ENCODE results near the gene CORO2A. TPM values are rescaled to one million over a fixed set of nuclear protein-coding genes. Genes with fewer than 3 reads are reported as not detected.
A peak's percentile ranks its signal among the peaks of the same experiment; 100 is the strongest.
"Not testable (repeated sequence)": the region's sequence is repeated elsewhere in the genome, so short reads cannot be mapped to it uniquely, and the experiment has no call there.

CORO2A gene
- total and polyA plus RNA-seq, 10 donors = 1.3 to 11.0 (median 6.1) TPM

GRCh38 chr9:98121058-98121457 lies 71.4 kb downstream of the CORO2A start:
- no peak for DNase-seq
- Histone ChIP-seq H3K36me3 (peaks cover 0 to 42% (median 6%) of the 10 kb centered on the region in 6 donors), H3K4me1 (peaks cover 4 to 62% (median 46%) of the 10 kb centered on the region in 6 donors), H3K9me3 (no peaks in the 10 kb centered on the region), H3K27ac (peak overlapping the region in 7 of 8 donors; percentile 6 to 96 (median 94)), H3K4me3 (peak overlapping the region in 1 of 8 donors; percentile 8), H3K27me3 (replicated peaks in 1 of 7) (no peaks in the 10 kb centered on the region)
- 9 to 21% (median 13%) methylated on average over 3 of the region's 3 CpGs for WGBS, 5 donors
- TF ChIP-seq POLR2AphosphoS5 (IDR thresholded peaks at IDR 0.05) = peak in 1 of 3 donors; percentile 7
- TF ChIP-seq POLR2A (IDR thresholded peaks at IDR 0.05) = no peak
- intact Hi-C loops (cut with DNase I; ENCODE audit: low total_unique reads) = no loop called here

DNA sequence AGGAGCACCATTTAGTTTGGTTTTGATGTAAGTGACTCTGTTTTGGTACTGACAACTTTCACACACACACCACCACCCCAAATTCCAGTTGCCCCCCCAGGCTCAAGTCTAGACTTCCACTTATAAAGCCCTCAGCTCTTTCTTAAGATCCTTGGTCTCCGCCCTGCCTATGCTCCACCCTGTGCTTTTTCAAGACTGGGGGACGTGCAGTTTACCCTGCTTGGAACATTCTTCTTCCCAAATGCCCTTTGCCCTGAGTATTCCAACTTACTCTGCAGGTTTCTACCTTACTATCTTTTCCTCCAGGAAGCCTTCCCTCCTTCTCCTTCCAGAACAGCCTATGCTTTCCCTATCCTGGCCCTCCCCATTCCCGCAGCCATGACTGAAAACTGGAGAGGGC lies 72.0 kb downstream of the CORO2A start:
- DNase-seq = no peak
- Histone ChIP-seq H3K4me1 (peaks cover 4 to 68% (median 49%) of the 10 kb centered on the region in 6 donors), H3K27me3 (replicated peaks in 1 of 7) (no peaks in the 10 kb centered on the region), H3K9me3 (no peaks in the 10 kb centered on the region), H3K4me3 (peak overlapping the region in 1 of 8 donors; percentile 1), H3K36me3 (peaks cover 0 to 42% (median 9%) of the 10 kb centered on the region in 6 donors), H3K27ac (peak overlapping the region in 7 of 8 donors; percentile 6 to 96 (median 94))
- 55 to 83% (median 76%) methylated on average over 3 of the region's 3 CpGs for WGBS, 5 donors
- intact Hi-C loops (cut with DNase I; ENCODE audit: low total_unique reads) = no loop called here
- TF ChIP-seq, protein P1, sequence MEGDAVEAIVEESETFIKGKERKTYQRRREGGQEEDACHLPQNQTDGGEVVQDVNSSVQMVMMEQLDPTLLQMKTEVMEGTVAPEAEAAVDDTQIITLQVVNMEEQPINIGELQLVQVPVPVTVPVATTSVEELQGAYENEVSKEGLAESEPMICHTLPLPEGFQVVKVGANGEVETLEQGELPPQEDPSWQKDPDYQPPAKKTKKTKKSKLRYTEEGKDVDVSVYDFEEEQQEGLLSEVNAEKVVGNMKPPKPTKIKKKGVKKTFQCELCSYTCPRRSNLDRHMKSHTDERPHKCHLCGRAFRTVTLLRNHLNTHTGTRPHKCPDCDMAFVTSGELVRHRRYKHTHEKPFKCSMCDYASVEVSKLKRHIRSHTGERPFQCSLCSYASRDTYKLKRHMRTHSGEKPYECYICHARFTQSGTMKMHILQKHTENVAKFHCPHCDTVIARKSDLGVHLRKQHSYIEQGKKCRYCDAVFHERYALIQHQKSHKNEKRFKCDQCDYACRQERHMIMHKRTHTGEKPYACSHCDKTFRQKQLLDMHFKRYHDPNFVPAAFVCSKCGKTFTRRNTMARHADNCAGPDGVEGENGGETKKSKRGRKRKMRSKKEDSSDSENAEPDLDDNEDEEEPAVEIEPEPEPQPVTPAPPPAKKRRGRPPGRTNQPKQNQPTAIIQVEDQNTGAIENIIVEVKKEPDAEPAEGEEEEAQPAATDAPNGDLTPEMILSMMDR (IDR thresholded peaks at IDR 0.05 in 8 of 11, conservative IDR thresholded peaks at IDR 0.05 in 3 of 11) = no peak
- TF ChIP-seq POLR2A (IDR thresholded peaks at IDR 0.05) (no peak), POLR2AphosphoS5 (IDR thresholded peaks at IDR 0.05) (no peak)

- TF ChIP-seq, protein P1 (IDR thresholded peaks at IDR 0.05 in 8 of 11, conservative IDR thresholded peaks at IDR 0.05 in 3 of 11) = peak in 6 of 11 experiments; percentile 21 to 43 (median 36)
- TF ChIP-seq POLR2A (IDR thresholded peaks at IDR 0.05) (no peak), POLR2AphosphoS5 (IDR thresholded peaks at IDR 0.05) (peak; percentile 76 to 87 (median 79))
- peak within 1 kb of the TSS; percentile 87 to 96 (median 94) for H3K27ac ChIP-seq
- peaks cover 0 to 33% (median 7%) of the 10 kb centered on the region in 6 donors for H3K36me3 ChIP-seq
- intact Hi-C loops (cut with DNase I; ENCODE audit: low total_unique reads) = no loop called here
- no peaks in the 10 kb centered on the region for H3K27me3 ChIP-seq (replicated peaks in 1 of 7)
- WGBS, 5 donors = 2 to 4% (median 3%) methylated on average over 19 to 71 of the region's 71 CpGs
- no peaks in the 10 kb centered on the region for H3K9me3 ChIP-seq
- DNase-seq = peak; percentile 94
- peak within 1 kb of the TSS; percentile 76 to 97 (median 84) for H3K4me3 ChIP-seq
- H3K4me1 ChIP-seq = peaks cover 4 to 81% (median 51%) of the 10 kb centered on the region in 6 donors
Measured at GRCh38 chr9:98118640-98119601, 73.5 kb downstream of the CORO2A start, which contains the start of gene TRIM14. Gene TRIM14, minus strand, starts transcription at chr9:98119222. Its CDS starts 34 bp downstream, at chr9:98119188.

- DNase-seq = no peak
- intact Hi-C loops (cut with DNase I; ENCODE audit: low total_unique reads) = no loop called here
- peak overlapping the region; percentile 87 to 96 (median 94) for H3K27ac ChIP-seq
Measured at GRCh38 chr9:98117984-98118639, 74.3 kb downstream of the CORO2A start.

GRCh38 chr9:98117097-98117496 lies 75.3 kb downstream of the CORO2A start:
- H3K36me3 ChIP-seq = peaks cover 0 to 28% (median 7%) of the 10 kb centered on the region in 6 donors
- H3K27me3 ChIP-seq (replicated peaks in 1 of 7); intact Hi-C loops (cut with DNase I; ENCODE audit: low total_unique reads); DNase-seq; H3K9me3 ChIP-seq: not testable (repeated sequence)
- whole genome bisulfite sequencing, 5 donors = 93 to 96% (median 95%) methylated on average over 6 of the region's 6 CpGs
- peaks cover 4 to 97% (median 57%) of the 10 kb centered on the region in 6 donors for H3K4me1 ChIP-seq
- peak overlapping the region in 3 of 8 donors; percentile 78 to 97 (median 87) for H3K4me3 ChIP-seq
- H3K27ac ChIP-seq = peak overlapping the region in 5 of 8 donors; percentile 94 to 96 (median 96)

More at GRCh38 chr9:98117984-98118639, 74.3 kb downstream of the CORO2A start:
- H3K9me3 ChIP-seq = no peaks in the 10 kb centered on the region
- H3K4me1 ChIP-seq = peaks cover 4 to 89% (median 53%) of the 10 kb centered on the region in 6 donors
- no peaks in the 10 kb centered on the region for H3K27me3 ChIP-seq (replicated peaks in 1 of 7)
- peak overlapping the region; percentile 76 to 97 (median 84) for H3K4me3 ChIP-seq
- TF ChIP-seq POLR2A (IDR thresholded peaks at IDR 0.05) = no peak
- TF ChIP-seq, protein P1 (IDR thresholded peaks at IDR 0.05 in 8 of 11, conservative IDR thresholded peaks at IDR 0.05 in 3 of 11) = peak in 9 of 11 experiments; percentile 21 to 66 (median 40)
- peak in 1 of 3 donors; percentile 3 for TF ChIP-seq POLR2AphosphoS5 (IDR thresholded peaks at IDR 0.05)
- whole genome bisulfite sequencing, 5 donors = 22 to 31% (median 30%) methylated on average over 5 of the region's 5 CpGs
- H3K36me3 ChIP-seq = peaks cover 0 to 28% (median 7%) of the 10 kb centered on the region in 6 donors

Measured in spleen (tissue), 11 donors.